ENCODE data around the gene PRR18.

The PRR18 gene

DNA sequence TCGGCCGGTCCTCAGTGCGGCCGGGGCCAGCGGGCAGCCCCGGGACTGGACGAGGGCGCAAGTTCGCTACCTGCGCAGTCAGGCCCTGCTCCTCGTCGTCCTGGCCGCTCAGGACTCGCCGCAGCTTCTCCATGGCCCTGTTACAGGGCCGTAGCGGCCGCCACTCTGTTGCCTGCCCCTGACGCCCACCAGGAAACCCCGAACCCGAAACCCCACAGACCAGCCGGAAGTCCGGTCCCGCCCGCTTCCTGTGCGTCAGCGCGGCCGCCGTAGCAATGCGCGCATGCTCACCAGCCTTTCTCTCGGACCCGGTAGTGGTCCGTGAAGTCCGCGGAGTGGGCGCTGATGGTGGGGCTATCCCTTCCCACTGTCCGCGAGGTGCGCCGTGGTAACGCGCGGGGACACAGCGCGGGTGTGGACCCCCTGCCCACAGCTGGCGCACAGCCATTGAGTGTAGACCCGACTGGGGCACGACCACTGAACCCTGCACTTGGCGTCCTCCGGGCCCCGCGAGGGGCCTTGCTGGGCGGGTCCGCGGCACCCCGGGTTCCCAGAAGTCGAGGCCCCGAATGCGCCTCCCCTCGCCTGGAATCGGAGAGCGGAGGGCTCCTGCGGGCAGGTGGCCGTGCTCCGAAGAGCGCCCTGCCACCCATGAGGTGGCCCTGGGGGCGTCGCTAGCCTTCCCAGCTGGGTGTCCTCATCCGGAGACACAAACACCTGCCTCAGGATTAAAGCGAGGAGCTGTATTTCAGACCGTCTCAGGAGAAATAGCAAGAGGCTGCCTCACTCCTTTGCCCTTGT is 34.4 kb upstream of the PRR18 start, which contains the start of gene SFT2D1:
Gene SFT2D1, minus strand, starts transcription at position 197 of the 801 bp plus-strand sequence. Its CDS starts 64 bp downstream, at position 133.
- H3K4me3 ChIP-seq (ENCODE audit: control insufficient read depth, low read depth, low read length), result peak within 1 kb of the TSS; percentile 66
- DNase-seq (ENCODE audit: low read depth), result peak; percentile 66
- TF ChIP-seq, protein P1, sequence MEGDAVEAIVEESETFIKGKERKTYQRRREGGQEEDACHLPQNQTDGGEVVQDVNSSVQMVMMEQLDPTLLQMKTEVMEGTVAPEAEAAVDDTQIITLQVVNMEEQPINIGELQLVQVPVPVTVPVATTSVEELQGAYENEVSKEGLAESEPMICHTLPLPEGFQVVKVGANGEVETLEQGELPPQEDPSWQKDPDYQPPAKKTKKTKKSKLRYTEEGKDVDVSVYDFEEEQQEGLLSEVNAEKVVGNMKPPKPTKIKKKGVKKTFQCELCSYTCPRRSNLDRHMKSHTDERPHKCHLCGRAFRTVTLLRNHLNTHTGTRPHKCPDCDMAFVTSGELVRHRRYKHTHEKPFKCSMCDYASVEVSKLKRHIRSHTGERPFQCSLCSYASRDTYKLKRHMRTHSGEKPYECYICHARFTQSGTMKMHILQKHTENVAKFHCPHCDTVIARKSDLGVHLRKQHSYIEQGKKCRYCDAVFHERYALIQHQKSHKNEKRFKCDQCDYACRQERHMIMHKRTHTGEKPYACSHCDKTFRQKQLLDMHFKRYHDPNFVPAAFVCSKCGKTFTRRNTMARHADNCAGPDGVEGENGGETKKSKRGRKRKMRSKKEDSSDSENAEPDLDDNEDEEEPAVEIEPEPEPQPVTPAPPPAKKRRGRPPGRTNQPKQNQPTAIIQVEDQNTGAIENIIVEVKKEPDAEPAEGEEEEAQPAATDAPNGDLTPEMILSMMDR (conservative IDR thresholded peaks at IDR 0.05; ENCODE audit: control insufficient read depth, insufficient read depth, low read depth, low read length), result no peak

DNA sequence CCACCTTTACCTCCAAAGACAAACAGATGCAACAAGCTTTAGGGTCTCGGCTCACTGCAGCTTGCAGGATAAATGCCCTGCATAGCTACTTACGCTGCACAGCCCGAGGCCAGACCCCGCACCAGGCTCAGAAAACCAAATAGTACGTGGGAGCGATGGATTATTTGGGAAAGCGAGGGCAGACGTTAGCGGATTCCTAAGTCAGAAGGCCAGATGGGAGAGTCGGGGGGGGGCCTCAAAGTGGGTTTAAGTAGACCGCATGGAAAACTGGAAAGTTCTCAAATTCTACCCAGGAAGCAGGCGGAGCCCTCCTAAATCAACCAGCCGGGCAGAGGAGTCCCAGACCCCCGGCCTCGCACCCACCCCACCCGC is 33.8 kb upstream of the PRR18 start:
- TF ChIP-seq, protein P1 (conservative IDR thresholded peaks at IDR 0.05; ENCODE audit: control insufficient read depth, insufficient read depth, low read depth, low read length), result no peak

GRCh38 chr6:166341464-166341863 is 33.3 kb upstream of the PRR18 start:
- TF ChIP-seq, protein P1 (conservative IDR thresholded peaks at IDR 0.05; ENCODE audit: control insufficient read depth, insufficient read depth, low read depth, low read length), result no peak
- DNase-seq (ENCODE audit: low read depth), result no peak
- peak overlapping the region; percentile 66 for H3K4me3 ChIP-seq (ENCODE audit: control insufficient read depth, low read depth, low read length)

More for the DNA sequence above, 33.8 kb upstream of the PRR18 start:
- H3K4me3 ChIP-seq (ENCODE audit: control insufficient read depth, low read depth, low read length), result peak overlapping the region; percentile 66
- peak; percentile 24 for DNase-seq (ENCODE audit: low read depth)

DNA sequence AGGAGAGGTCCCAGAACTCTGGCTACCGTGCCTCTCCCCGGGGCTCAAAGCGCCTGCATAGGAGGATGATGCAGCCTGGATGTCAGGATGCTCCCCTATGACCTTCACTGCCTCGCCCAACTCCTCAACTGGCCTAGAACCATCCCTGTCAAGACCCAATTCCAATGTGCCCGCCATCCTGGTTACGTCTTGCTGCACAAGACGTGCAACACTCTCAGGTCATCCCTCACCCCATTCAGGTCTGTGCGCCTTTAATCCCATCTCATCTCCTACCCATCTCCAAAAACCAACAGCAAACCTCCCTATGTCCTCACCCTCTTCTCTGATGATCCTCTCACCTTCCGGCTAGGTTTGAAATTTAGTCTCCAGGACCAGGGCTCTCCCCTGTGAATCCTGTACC is 30.7 kb upstream of the PRR18 start:
- no peak overlapping the region for H3K4me3 ChIP-seq (ENCODE audit: control insufficient read depth, low read depth, low read length)
- TF ChIP-seq, protein P1 (conservative IDR thresholded peaks at IDR 0.05; ENCODE audit: control insufficient read depth, insufficient read depth, low read depth, low read length), result no peak
- no peak for DNase-seq (ENCODE audit: low read depth)

DNA sequence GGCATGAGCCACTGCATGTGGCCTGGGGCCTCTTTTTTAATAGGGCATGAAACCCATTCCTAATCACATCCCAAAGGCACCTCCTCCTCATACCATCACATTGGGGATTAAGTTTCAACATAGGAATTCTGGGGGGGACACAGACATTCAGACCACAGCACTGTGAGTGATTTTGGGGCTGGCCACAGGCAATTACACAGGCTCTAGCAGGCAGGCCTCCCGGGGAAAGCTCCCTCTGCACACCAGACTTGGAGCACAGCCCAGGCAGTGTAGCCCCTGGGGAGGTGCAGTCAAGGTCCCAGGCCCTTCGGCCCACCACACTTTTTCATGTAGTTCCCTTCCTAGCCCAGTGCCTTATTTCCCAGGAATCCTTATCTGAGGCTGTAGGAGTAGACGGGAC is 28.7 kb upstream of the PRR18 start:
- no peak overlapping the region for H3K4me3 ChIP-seq (ENCODE audit: control insufficient read depth, low read depth, low read length)
- TF ChIP-seq, protein P1 (conservative IDR thresholded peaks at IDR 0.05; ENCODE audit: control insufficient read depth, insufficient read depth, low read depth, low read length), result no peak
- no peak for DNase-seq (ENCODE audit: low read depth)

GRCh38 chr6:166335378-166336302 is 27.4 kb upstream of the PRR18 start:
- no peak for DNase-seq (ENCODE audit: low read depth)
- TF ChIP-seq, protein P1 (conservative IDR thresholded peaks at IDR 0.05; ENCODE audit: control insufficient read depth, insufficient read depth, low read depth, low read length), result no peak
- H3K4me3 ChIP-seq (ENCODE audit: control insufficient read depth, low read depth, low read length), result no peak overlapping the region

All from fibroblast of mammary gland (primary cell).